PC-3 (cell line): ENCODE data around the gene ZNF629. TPM values are rescaled to one million over a fixed set of nuclear protein-coding genes. Genes with fewer than 3 reads are reported as not detected.

ENCODE experiments used
- ATAC-seq: fragments of 200-7000 bp; cut with Tn5 transposase; 2 replicates; pipeline ENCODE4 v1.9.1; 2020; ENCODE audit warnings: mild to moderate bottlenecking, moderate library complexity
- BruUV-seq: library from RNA; stranded (reverse); fragments of 400-500 nt; replicated peaks from 2 replicates; lab custom pipeline; 2021; lab: Mats Ljungman, UMichigan
- CTCF ChIA-PET: fragments of 300-600 bp; sonication (Branson Sonifier 250); formaldehyde crosslinking; loops from one replicate; lab custom pipeline; 2022; ENCODE audit warnings: antibody characterized with exemption; lab: Charles Lee
- POLR2A ChIA-PET: fragments of 300-600 bp; sonication (Branson Sonifier 250); formaldehyde crosslinking; loops from one replicate; lab custom pipeline; 2022; ENCODE audit warnings: antibody characterized with exemption; ENCODE audit not compliant: unreplicated experiment; lab: Charles Lee
- DNase-seq: peaks from one replicate; pipeline ENCODE4 v3.0.0-alpha.2; 2015
- H2AFZ ChIP-seq: fragments of 300-600 bp; sonication (generic); 2 replicates; pipeline ENCODE4 v1.6.0; 2016; ENCODE audit warnings: antibody characterized with exemption, low read length
- H3F3A ChIP-seq: fragments of 300-600 bp; sonication (generic); one replicate; pipeline ENCODE4 v1.6.0; 2017; ENCODE audit warnings: antibody characterized with exemption, low read length, control low read depth, mild to moderate bottlenecking; ENCODE audit not compliant: unreplicated experiment
- H3K27ac ChIP-seq: fragments of 300-600 bp; sonication (generic); 2 replicates; pipeline ENCODE4 v1.5.1; 2016; ENCODE audit warnings: mild to moderate bottlenecking, low read length
- H3K27me3 ChIP-seq: fragments of 300-600 bp; sonication (generic); 2 replicates; pipeline ENCODE4 v1.6.1; 2016; ENCODE audit warnings: low read length, mixed read lengths
- H3K36me3 ChIP-seq: fragments of 300-600 bp; sonication (generic); 2 replicates; pipeline ENCODE4 v1.6.1; 2016; ENCODE audit warnings: low read depth, mixed run types, low read length, mixed read lengths
- H3K4me1 ChIP-seq: fragments of 300-600 bp; sonication (generic); 2 replicates; pipeline ENCODE4 v1.5.1; 2016; ENCODE audit warnings: low read length; ENCODE audit not compliant: insufficient read depth
- H3K4me2 ChIP-seq: fragments of 300-600 bp; sonication (generic); 2 replicates; pipeline ENCODE4 v1.6.0; 2016; ENCODE audit warnings: low read length
- H3K4me3 ChIP-seq: fragments of 300-600 bp; sonication (generic); 2 replicates; pipeline ENCODE4 v1.5.1; 2016; ENCODE audit warnings: mild to moderate bottlenecking, low read length, mixed read lengths
- H3K79me2 ChIP-seq: fragments of 300-600 bp; sonication (generic); 2 replicates; pipeline ENCODE4 v1.6.1; 2017; ENCODE audit warnings: low read length, mixed read lengths
- H3K9ac ChIP-seq: fragments of 300-600 bp; sonication (generic); 2 replicates; pipeline ENCODE4 v1.6.0; 2016; ENCODE audit warnings: mild to moderate bottlenecking, low read length
- H3K9me2 ChIP-seq: fragments of 300-600 bp; sonication (generic); replicated peaks from 2 replicates; pipeline ENCODE4 v1.6.1; 2016; ENCODE audit warnings: mixed run types, low read length, mixed read lengths
- H3K9me3 ChIP-seq: fragments of 300-600 bp; sonication (generic); 2 replicates; pipeline ENCODE4 v1.6.1; 2016; ENCODE audit warnings: low read length, mixed read lengths
- H4K20me1 ChIP-seq: fragments of 300-600 bp; sonication (generic); 2 replicates; pipeline ENCODE4 v1.6.1; 2016; ENCODE audit warnings: low read length, mixed read lengths
- EZH2 ChIP-seq: fragments of 300-600 bp; sonication (generic); IDR thresholded peaks from one replicate; pipeline ENCODE4 v1.6.1; 2017; ENCODE audit warnings: antibody characterized with exemption, mild to moderate bottlenecking, low read length; ENCODE audit not compliant: unreplicated experiment
- EZH2phosphoT487 ChIP-seq: fragments of 300-600 bp; sonication (generic); IDR thresholded peaks from 2 replicates; pipeline ENCODE4 v1.6.1; 2018; ENCODE audit warnings: mild to moderate bottlenecking, antibody characterized with exemption, low read length, borderline replicate concordance
- intact Hi-C: fragments of 100-400 bp; cut with micrococcal nuclease; formaldehyde crosslinking; loops from 2 replicates; pipeline ENCODE4 v1.9.0; 2023
- total RNA-seq: library from RNA; depleted of rRNA; stranded (reverse); fragments of >200 nt; gene quantifications from 2 replicates; pipeline ENCODE4 v1.2.3, GENCODE V29; 2014
- TF ChIP-seq, protein P1 (sequence below): fragments of 300-600 bp; sonication (generic); conservative IDR thresholded peaks from 2 replicates; pipeline ENCODE4 v1.5.1; 2017; ENCODE audit warnings: antibody characterized with exemption, low read depth, mild to moderate bottlenecking, low read length

ZNF629 gene
- total RNA-seq, 1 experiment from 2014 or later = 7.8 TPM

DNA sequence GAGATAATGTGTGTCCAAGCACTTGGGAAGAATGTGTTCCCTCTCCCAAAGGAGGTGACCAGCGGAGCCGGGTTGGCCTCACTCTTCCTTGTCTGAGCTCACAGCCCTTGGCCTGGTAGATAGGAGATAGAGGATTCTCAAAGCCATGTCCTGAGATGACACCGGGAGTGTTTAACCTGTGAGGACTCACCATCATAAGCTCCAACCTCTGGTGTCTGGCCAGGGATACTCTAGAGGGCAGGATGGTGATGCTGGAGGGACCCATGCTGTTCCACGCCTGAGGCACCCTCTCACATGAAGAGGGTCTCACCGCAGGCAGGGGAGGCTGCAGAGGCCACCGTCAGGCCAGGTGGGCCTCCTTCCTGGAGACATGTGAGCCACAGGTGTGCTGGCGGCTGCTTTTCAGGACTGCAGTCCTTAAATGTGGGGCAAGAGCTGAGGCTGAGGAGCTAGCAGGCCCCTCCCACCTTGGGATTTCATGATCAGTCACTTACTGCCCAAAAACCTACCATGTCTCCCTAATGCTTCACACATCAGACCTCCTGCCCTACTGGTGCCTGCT is 6.6 kb upstream of the ZNF629 start:
- Histone ChIP-seq H3K9ac (no peak overlapping the region), H3K4me2 (no peak overlapping the region), H3K27me3 (no peaks in the 10 kb centered on the region), H3K79me2 (no peaks in the 10 kb centered on the region), H3K9me2 (no peaks in the 10 kb centered on the region), H3K4me3 (no peak overlapping the region), H3K36me3 (no peaks in the 10 kb centered on the region), H3K27ac (no peak overlapping the region), H3K4me1 (no peaks in the 10 kb centered on the region), H2AFZ (no peak overlapping the region), H4K20me1 (no peaks in the 10 kb centered on the region), H3K9me3 (no peaks in the 10 kb centered on the region), H3F3A (no peaks in the 10 kb centered on the region)
- ChIA-PET CTCF (interaction anchor here (0.6 kb wide), 1 partner anchor 20 kb away, joined by 3 read pairs; no protein-coding TSS in a partner anchor), POLR2A (interaction anchor here (0.5 kb wide), 1 partner anchor 13 kb away, joined by 3 read pairs; no protein-coding TSS in a partner anchor)
- DNase-seq (no peak), ATAC-seq (no peak)
- BruUV-seq = no TSS peak
- TF ChIP-seq, protein P1, sequence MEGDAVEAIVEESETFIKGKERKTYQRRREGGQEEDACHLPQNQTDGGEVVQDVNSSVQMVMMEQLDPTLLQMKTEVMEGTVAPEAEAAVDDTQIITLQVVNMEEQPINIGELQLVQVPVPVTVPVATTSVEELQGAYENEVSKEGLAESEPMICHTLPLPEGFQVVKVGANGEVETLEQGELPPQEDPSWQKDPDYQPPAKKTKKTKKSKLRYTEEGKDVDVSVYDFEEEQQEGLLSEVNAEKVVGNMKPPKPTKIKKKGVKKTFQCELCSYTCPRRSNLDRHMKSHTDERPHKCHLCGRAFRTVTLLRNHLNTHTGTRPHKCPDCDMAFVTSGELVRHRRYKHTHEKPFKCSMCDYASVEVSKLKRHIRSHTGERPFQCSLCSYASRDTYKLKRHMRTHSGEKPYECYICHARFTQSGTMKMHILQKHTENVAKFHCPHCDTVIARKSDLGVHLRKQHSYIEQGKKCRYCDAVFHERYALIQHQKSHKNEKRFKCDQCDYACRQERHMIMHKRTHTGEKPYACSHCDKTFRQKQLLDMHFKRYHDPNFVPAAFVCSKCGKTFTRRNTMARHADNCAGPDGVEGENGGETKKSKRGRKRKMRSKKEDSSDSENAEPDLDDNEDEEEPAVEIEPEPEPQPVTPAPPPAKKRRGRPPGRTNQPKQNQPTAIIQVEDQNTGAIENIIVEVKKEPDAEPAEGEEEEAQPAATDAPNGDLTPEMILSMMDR = no peak
- no peak for TF ChIP-seq EZH2phosphoT487
- TF ChIP-seq EZH2 = no peak
- intact Hi-C loops = no loop called here

DNA sequence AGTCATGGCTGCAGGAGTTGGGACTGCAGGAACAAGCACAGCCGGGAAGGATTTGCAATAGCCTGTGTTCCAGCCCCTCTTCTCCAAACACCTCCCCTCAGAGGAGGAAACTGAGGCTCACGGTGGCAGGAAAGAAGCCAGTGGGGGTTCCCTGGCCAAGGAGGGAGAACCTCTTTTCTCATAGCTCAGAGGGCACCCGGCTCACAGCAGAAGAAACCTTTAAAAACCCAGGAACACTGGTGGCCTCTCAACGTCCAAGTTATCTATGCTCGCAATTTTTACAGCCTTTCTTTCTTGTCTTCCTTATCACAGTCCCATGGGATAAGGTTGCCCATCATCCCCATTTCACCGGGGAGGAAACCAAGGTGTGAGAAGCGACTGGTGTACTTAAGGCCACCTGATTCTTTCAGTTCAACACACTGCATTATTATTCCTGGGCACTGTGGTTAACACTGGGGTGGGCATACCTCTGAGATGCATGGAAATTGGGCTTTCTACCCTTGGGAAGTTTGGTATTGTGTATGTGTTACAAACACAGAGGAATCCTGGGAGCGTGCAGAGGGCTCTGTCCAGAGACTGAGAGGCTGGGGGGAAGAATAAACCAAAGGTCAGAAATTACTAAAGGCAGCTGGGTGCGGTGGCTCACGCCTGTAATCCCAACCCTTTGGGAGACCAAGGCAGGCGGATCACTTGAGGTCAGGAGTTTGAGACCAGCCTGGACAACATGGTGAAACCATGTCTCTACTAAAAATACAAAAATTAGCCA is 791 bp upstream of the ZNF629 start:
- Histone ChIP-seq H3K9me2 (no peaks in the 10 kb centered on the region), H3K4me3 (peak overlapping the region; percentile 88), H3K27me3 (no peaks in the 10 kb centered on the region), H3K4me2 (peak overlapping the region; percentile 92), H3K9ac (peak overlapping the region; percentile 81), H3F3A (no peaks in the 10 kb centered on the region), H3K36me3 (no peaks in the 10 kb centered on the region), H3K79me2 (peaks cover 21% of the 10 kb centered on the region), H4K20me1 (no peaks in the 10 kb centered on the region), H3K27ac (no peak overlapping the region), H3K9me3 (no peaks in the 10 kb centered on the region), H3K4me1 (peaks cover 4% of the 10 kb centered on the region; the same call in 1 of the 2 replicates), H2AFZ (peak overlapping the region; percentile 97)
- intact Hi-C loops = loop anchor here (1.0 kb wide), 1 partner anchor 18 kb away; no protein-coding TSS in a partner anchor
- ChIA-PET POLR2A (interaction anchor here (0.5 kb wide), 1 partner anchor 206 kb away, joined by 9 read pairs; no protein-coding TSS in a partner anchor), CTCF (interaction anchor here (1.2 kb wide), 1 partner anchor 18 kb away, joined by 4 read pairs; no protein-coding TSS in a partner anchor)
- ATAC-seq (no peak), DNase-seq (no peak)
- BruUV-seq = no TSS peak
- TF ChIP-seq EZH2phosphoT487 (no peak), EZH2 (no peak)
- TF ChIP-seq, protein P1 = no peak
